GM18868 (cell line): Measurements from ENCODE around the gene CALML3.
"Not testable (repeated sequence)": the region's sequence is repeated elsewhere in the genome, so short reads cannot be mapped to it uniquely, and the experiment has no call there.

Experiments
- ATAC-seq: cut with Tn5 transposase; IDR thresholded peaks from one replicate; pipeline ENCODE4 v1.9.1; 2021; ENCODE audit warnings: mild to moderate bottlenecking, moderate library complexity; ENCODE audit not compliant: unreplicated experiment

The CALML3 gene

DNA sequence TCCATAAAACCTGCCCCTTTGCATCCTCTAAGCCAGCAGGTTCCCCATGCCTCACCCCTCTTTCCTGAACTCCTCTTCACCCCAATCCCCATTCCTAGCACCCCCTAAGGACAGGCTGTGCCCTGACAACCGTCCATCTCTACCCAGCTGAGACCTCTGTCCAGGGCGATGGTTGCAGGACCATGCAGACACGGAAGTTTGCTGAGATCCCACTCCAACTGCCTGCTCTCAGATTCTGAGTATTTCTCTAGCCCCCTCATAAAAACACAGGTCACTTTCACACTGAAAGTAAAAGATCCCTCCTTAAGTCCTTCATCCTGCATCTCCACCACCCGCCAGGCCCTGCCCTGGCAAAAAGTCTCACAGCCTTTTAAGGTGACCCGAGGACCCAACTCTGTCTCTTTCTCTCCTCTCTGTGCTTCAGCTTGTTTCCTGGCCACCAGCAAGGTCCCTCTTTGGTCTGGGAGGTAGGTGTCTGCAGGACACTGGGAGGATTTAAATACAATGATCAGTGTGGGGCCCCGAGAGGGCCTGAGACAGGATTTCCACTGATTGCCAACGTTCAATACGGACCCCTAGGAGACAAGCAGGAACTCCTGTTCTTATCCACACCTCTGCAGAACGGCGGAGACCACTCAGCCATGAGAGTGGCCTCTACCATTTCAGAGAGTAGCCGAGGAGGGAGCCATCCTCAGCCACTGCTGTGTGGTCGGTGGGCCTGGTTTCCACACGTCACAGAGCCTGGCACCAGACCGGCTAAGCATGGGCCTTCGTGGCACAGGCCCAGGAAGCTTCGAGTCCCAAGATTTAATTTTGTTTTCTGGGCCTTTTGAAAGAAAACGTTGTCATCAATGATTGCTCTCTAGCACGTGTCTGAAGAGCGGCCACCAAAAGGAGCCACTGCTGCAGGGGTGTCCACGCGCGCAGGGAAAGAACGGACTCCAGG, 27.9 kb downstream of the CALML3 start:
- no peak for ATAC-seq

DNA sequence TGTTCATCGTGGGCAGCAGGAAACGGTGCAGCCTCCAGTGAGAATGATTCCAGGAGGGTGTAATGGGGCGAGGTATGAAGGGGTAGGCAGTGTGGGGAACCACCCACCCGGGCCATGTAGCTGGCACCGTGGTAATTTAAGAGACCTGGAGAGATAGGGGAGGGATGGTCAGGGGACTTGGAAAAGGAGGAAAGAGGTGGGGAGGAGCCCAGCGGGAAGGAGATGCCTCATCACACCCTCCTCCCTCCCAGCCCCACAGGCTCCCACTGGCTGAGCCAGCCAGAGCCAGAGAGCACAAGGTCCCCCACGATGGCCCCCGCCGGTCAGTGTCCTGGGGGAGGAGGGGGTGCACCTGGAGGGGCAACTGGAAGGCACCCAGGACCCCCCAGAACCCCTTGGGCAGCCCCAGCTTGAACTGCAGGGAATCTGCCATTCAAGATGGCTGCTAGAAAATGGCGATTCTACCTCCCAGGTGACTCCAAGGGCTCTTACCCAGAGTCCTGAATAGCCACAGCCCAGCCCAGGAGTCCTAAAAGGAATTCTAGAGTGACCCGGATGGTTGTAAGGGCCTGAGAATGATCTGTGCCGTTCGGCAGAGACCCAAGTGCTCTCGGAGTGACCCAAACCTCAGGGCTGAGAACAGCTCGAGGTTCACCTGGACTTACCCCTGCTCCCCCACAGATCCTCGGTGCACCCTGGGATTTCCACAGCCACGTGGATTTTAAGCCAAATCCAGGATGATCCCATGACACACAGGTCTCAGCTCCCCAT, 28.8 kb downstream of the CALML3 start:
- no peak for ATAC-seq

- ATAC-seq = no peak
Observed at GRCh38 chr10:5555021-5555510, 30.3 kb downstream of the CALML3 start.

DNA sequence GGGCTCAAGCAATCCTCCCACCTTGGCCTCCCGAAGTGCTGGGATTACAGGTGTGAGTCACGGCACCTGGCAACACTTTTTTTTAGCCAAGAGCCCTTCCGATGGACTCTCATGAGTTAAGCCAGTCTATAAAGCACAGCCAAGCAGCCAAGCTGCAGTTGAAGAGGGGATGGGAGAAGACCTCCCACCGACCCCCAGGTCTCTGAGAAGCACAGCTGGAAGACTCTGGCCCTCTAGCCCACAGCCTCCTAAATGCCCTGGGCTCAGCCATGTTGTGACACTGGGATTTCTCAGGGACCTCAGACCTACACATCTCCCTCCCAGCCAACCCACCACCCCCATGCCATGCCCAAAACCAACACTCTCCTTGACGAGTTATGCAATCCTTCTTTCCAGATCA, 31.1 kb downstream of the CALML3 start:
- no peak for ATAC-seq

GRCh38 chr10:5556576-5556975, 31.8 kb downstream of the CALML3 start:
- ATAC-seq = no peak

DNA sequence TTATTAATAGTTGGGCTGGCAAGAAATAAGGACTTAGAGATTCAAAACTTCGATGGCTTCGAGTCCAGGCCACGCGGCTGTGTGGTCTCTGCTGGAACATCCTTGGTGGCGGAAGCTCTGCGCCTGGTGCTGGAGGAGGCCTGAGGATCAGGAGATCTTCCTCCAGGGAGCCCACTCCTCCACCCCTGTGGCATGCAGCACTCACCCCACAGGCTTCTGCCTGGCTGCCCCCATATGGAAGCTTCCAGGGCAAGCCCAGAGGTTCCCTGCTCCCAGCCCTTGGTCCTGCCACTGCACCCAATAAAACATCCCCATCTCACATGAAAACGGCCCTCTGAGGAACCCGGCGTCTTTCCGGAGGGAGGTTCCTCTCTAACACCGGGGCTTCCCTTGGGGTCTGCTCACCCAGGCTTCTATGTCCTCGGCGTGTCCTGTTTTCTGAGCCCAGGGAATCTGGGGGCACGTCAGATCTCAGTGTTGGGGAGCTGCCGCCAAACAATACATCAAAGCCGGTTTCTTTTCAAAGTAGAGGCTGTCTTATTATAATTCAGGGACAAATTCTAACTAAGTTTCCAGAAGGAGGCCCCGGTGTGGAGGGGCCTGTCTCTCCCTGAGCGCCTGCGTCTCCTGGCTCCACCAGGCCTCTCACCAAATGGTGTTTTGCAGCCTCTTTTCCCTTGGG, 32.4 kb downstream of the CALML3 start:
- no peak for ATAC-seq

DNA sequence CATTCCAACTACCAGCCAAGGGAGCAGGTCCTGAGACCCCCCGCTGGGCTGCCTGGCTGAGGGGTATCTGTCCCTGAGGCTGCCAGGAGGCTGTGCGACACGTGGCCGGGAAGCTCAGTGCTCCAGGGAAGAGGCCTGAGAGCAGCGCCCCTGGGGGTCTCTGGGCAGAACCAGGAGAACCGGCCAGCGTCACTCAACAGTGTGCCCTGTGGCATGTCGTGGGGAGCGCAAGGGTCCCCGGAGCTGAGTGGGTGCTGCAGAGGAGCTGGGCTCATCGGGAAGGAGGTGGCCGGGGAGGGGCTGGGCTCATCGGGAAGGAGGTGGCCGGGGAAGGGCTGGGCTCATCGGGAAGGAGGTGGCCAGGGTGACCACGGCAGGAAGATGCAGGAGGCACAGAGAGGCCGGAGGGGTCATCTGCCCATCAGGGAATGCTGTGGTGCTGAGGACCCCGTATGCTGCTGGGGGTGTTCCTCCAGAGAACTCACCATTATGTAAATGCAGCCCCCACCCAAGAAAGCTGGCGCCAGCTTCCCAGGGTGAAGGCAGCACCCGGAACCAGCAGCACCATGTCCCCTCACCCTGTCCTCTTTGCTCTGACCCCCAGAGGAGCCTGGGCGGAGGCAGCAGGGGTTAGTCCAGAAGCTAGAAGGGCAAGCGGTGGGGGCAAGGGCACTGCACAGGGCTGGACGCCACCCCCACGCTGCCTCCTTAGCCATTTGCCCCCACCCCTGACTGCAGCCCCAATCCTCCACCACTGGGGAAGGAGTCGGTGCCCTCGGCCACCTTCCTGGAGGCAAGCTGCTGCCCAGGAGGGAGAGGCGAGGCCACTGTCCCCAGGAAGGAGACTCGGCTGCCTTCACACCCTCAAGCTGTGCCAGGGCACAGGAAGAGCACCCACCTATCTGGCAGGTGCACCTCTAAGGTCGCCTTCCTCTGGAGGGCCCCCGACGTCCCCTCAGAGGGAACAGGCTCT, 33.3 kb downstream of the CALML3 start:
- no peak for ATAC-seq

DNA sequence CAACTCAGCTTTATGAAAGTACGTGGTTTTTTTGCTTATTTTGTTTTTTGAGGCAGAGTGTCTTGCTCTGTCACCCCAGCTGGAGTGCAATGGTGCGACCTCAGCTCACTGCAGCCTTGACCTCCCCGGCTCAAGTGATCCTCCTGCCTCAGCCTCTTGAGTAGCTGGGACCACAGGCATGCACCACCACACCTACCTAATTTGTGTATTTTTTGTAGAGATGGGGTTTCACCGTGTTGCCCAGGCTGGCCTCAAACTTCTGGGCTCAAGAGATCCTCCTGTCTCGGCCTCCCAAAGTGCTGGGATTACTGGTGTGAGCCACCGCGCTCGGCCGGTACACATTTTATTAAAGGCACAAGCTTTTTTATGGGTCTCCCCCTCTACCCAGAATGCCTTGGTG, 34.3 kb downstream of the CALML3 start:
- not testable (repeated sequence) for ATAC-seq

GRCh38 chr10:5559642-5560141, 34.9 kb downstream of the CALML3 start:
- no peak for ATAC-seq

DNA sequence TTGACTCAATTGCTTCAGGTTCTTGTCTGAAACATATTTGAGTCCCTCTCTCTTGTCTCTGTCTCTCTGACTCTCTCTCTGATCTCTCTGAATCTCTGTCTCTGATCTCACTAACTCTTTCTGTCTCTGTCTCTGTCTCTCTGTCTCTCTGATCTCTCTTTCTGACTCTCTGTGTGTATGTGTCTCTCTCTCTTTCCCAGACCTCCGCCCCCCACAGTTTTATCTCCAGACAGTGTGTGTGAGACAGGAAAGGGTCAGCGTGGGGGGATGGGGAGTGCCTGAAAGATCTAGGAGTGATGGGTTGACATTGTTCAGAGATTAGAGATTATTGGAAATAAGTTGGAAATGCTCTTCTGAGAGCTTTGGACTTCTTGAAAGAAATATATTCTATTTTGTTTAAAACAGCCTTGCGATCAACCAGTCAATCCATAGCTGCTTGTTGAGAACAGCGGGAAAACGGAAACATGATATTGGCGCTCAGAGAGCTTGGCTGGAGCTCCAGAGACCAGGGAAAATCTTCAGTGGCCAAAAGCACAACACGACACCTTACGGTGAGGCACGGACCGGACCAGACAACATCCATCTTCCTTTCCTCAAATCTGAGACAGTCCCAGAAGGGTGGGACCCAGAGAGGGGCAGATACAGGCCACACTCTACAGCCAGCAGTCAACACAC, 35.5 kb downstream of the CALML3 start:
- no peak for ATAC-seq

GRCh38 chr10:5560817-5561703, 36.3 kb downstream of the CALML3 start:
- no peak for ATAC-seq

DNA sequence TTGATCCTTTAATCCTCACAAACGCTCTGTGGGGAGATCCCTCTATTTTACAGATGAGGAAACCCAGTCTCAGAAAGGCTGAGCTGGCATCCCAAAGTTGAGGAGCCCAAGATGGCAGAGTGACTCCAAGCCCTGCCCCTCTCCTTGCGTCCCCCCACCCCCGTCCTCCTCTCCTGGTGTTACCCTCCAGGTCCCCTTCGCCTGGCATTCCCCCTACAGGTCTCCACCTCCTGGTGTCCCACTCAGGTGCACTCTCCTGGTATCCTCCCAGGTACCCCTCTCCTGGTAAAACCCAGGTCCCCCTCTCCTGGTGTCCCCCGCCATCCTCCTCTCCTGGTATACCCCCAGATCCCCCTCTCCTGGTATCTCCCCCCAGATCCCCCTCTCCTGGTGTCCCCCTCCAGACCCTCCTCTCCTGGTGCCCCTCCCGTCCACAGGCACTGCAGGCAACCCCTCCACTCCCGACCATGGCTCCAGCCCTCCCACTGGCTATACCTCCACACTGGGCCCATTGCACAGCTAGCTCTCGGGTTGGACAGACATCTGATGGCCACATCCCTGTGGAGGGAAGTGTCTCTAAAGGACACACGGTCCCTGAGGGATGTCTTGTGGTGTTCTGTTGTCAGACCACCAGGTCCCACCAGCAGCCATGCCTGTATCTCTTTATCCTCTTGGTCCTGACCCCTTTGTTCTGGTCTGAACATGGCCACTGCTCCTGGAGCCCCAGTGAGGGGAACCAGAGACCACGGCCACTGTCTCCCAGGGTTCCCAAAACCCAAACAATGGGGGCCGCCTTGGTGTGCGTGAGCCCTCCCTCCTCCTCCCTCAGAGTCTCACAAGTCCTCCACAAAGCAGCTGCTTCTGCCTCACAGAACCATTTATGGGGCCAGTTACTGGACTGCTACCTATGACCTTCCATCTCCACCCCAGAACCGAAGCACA, 37.2 kb downstream of the CALML3 start:
- ATAC-seq = no peak

DNA sequence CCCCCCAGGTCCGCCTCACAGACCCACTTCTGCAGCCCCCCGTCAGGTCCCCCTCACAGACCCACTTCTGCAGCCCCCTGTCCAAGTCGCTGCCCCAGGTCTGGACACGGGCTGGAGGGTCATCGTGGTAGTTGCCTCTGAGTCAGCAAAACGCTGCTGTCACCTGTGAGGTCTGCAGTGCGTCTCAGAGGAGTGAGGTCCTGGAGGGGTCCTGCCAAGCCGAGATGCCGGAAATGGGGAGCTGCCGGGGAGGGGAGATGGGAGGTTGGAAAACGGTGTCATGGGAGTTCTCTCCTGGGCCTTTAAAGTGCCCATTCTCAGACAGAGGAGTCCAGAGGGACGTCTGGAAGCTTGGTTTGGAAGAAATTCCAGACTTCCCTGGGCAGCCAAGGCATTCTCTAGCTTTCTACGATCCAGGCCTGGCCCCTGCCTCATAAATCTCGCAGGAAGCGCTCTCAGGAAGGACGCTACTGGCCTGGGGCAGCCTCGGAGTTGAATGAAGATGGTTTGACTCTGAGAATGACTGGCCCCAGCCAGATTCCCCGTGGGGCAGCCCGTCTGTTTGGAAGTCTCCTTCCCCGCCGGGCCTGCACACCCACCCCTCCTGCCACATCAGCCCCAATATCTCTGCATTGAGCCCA, 38.7 kb downstream of the CALML3 start:
- no peak for ATAC-seq

DNA sequence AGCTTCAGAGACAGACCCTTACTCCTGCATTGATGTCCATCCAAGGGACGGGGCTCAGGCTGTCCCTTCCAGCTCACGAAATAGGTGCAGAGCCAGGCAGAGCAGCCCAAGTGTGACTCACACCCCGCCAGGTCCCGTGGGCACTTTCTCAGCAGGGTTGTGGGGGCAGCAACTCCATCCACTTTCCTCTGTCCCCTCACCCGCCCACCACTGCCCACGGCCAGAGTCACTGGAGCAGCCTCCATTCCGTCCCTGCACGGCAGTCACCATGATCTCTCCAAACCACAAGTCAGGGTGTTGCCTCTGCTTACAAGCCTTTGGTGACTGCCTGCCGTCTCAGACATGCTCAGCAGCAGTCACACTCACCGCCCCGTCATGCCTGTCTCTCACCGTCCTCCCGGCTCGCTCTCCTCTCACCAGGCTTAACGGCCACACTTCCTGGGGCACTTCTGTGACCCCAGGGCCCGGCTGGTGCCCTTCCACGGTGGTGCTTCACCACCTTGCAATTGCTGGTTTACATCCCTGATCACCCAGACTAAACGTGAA, 39.3 kb downstream of the CALML3 start:
- ATAC-seq = no peak

- no peak for ATAC-seq
Observed at GRCh38 chr10:5564537-5565204, 39.9 kb downstream of the CALML3 start.

- ATAC-seq = no peak
Observed at GRCh38 chr10:5565205-5565545, 40.4 kb downstream of the CALML3 start.
